Hematopoietic multipotent progenitor cell treated with erythropoietin and hydrocortisone succinate and interleukin-3 and kit ligand, for 17 days (in vitro differentiated cells): Measurements from ENCODE around the gene ETV3L.
A peak's percentile ranks its signal among the peaks of the same experiment; 100 is the strongest.

Source experiments
- DNase-seq: peaks from one replicate; pipeline ENCODE4 v3.0.0-alpha.2; 2015; ENCODE audit warnings: low spot score

ETV3L gene

GRCh38 chr1:157099633-157100009 is at the start of gene ETV3L:
TSS of gene ETV3L (minus strand) at chr1:157099808. CDS start at chr1:157099523, 285 bp downstream.
- no peak for DNase-seq

GRCh38 chr1:157147906-157148700 is 48.5 kb upstream of the ETV3L start:
- DNase-seq: no peak

DNA sequence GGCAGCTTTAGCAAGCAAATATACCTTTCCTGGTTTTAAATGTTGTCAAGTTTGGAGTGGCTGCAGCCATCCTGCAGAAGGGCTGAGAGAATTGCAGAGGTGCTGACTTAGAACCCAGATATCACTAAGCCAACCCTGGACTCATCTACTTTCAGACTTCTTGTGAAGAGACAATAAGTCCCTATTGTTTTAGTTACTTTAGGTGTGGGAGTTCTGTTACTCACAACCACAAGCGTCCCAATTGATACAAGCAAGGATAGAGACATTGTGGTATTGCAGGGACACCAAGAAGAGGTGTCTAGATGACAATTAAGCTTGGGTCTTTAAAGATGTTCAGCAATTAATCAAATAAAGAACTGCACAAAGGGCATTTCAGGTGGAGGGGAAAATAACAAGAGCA is 47.4 kb upstream of the ETV3L start:
- DNase-seq: no peak

- DNase-seq: no peak
These were observed 46.6 kb upstream of the ETV3L start for GRCh38 chr1:157146244-157146643.

DNA sequence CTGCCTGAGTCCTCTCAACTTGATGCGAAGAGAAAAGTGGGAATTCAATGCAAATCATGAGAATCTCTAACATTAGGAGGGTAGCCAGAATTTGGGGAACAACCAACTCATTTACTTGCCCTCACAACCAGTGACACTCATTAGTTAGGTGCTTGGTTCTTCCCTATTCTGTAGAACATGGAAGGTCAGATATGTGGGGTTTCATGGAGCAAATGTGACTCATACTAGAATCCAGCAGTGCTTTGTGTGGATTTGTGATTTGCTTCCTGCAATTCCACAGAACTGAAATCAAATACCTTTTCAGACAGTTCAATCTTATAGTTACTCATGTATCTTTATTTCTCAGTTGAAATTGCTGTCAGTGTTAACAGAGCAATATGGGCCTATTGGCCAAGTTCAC is 45.5 kb upstream of the ETV3L start:
- no peak for DNase-seq

DNA sequence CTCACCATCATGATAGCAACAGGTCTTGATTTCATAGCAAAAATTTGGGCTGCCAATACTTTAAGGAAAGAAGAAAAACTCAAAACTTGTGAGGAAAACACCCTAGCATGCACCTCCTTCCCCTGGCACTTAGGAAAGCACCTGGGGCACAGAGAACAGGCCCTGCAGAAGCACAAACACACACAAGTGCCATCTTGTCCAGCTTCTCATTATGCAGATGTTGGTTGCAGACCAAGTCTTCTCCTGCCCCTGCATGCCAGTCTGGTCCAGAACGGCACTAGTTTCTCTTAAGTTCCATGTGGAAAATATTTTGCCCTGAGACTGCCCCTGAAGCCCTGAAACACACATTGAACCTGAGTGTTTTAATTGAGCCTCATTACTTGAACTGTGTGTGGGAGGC is 44.9 kb upstream of the ETV3L start:
- DNase-seq: no peak

- no peak for DNase-seq
These were observed 43.3 kb upstream of the ETV3L start for GRCh38 chr1:157142765-157143423.

DNA sequence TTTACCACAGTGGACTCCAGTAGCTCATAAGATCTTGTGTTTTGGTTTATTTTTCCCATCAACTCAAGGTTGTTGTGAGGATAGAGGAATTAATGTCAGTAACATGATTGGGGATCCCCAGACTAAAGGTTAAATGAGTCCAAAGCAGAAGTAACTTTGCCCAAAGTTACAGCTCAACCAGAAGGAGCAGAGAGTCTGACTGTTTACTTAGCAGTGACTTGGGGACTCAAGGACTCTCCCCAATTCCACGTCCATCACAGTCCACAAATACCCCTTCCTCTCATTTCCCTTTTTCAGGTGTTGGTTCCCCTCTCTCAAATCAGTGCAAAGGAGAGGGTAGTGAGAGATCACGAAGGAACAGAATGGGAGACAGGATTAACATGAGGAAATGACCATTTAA is 42.6 kb upstream of the ETV3L start:
- no peak for DNase-seq

DNA sequence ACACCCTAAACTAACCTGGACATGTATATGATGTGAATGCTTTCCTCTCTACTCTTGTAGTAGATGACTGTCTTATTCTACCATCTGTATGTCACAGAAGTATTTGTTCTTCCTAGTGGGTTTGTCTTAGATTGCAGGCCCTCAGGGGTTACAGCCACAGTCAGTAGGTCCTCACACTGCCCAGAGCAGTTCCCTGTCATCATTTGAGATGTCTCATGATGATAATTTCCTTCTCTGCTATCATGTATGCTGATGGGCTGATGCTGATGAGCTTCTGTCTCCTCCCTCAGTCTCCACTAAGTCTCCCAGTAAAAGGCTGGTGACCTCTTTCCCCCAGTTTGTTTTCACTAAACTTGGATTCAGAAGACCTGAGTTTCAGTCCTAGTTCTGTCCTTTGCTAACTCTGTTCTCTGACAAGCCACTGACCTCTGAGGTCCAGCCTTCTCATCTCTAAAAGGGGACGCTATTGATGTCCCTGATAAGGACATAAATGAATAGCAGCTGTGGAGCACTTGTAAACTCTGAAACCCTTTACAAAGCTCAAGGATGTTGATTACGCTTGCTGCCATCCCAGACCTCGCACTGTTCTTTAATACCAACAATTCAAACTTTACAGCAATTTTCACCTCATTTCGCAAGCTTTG is 41.7 kb upstream of the ETV3L start:
- DNase-seq: no peak

DNA sequence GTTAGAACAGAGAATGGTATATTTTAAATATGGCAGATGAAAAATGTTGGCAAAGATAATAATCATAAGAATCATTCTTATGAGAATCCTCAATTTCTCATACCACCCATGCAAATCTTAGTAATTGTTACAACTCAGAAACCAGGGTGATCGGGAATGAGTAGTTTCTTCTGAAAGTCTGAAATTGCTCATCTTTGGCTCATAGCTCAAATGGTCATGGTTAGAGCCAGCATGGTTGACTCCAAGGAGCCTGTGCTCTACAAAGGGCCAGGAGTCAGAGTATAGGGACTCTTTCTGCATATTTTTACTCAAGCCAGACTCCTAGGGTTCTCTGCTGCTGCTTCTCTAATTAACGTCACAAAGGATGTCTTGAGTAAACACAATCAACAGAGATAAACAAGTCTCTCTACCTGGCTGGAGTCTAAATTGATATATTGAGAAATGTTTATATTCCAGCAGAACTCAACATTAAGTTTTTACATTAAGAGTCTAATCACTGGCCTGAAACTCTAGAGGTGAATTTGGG is 40.5 kb upstream of the ETV3L start:
- DNase-seq: no peak

GRCh38 chr1:157139052-157139715 is 39.6 kb upstream of the ETV3L start:
- DNase-seq: no peak

DNA sequence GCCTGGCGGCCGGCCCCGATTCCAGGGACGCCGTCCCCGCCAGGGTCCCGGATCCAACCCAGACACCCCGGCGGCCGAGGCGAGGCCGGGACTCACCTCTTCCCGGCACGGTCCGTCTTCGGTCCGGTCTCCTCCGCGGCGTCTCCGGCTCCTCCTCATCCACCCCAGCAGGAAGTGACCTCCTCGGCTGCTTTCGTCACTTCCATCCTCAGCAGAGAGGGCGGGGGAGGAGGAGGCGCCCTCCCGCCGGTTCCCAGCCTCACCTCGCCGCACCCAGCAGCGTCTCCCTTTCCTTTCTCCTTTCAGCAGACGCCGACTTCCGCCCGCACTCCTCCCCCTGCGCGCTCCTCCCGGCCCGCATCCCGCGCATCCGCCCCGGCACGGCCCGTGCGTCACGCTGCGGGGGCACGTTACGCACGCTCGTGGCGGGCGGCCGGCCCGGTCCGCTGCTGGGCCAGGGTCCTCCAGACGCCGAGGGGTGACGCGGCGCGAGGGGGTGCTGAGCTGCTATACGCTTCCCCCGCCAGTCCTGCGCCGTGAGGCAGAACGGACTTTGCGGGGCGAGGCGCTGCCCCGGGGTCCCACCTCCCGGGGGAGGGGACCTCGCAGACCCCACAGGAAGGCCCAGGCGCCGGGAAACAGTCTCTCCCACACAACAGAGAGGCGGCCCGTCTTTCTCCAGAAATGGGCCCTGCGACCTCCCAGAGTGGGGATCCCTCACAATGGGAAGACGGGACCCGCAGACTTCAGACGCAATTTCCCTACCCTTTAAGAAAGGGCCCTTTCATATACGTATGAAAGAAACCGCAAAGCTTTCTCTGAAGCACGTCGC is 38.8 kb upstream of the ETV3L start, which contains the start of gene ETV3:
ETV3 (minus strand) TSS at position 176 of the 832 bp plus-strand sequence. CDS start 2,043 bp downstream, outside the sequence.
- peak; percentile 75 for DNase-seq

DNA sequence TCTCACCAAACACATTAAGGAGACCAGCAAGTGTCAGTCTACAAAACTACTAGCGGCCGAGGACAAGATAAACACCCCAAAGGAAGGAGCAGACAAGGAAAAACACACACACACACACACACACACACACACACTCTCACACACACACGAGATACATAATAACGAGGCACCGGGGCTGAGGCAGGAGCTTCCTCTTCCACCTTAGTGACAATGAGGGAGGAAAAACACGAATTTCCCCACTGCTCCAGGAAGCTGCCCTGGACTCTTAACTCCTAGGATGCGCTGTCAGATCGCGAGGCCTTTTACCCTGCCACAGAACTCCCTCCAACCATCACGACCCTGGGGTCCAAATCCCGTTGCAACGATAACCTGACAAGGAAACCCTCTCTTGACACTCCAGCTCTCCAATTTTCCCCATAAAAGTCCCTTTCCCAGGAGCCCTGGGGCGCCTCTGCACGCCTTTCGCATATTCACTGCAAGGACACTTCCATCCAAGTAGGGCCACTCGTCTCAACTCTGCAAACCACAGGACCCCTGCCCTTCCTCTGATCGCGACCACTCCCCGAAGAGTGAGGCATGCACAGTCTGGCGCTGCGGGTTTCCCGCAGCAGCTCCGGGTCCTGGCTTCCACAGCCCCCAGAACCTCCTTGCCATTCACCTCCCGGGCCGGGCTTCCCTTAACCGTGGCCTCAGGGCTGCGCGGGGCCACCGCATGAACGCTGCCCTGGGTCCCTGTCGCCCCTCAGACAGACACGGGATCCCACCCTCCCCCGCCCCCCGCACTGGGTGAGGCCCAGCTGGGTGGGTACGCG is 38.0 kb upstream of the ETV3L start:
- peak; percentile 21 for DNase-seq

GRCh38 chr1:157137046-157137407 is 37.4 kb upstream of the ETV3L start:
- DNase-seq: peak; percentile 25

DNA sequence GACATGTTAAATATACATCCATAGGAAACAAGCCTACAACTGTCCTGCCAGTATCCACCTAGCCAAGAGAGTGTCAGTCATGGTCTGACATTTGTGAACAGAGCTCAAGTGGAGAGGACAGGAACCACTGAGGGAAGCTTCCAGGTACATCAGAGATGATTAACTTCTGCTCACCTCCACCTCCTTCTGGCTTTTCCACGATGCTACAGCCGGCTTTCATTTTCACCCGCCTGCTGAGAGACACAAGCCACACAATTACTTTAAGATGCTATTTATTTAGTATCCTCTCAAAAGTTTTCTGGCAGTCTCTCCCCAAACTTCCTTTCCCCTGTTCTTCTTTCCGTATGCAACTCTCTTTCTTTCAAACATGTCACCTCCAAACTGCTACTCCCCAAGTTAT is 36.5 kb upstream of the ETV3L start:
- DNase-seq: no peak

DNA sequence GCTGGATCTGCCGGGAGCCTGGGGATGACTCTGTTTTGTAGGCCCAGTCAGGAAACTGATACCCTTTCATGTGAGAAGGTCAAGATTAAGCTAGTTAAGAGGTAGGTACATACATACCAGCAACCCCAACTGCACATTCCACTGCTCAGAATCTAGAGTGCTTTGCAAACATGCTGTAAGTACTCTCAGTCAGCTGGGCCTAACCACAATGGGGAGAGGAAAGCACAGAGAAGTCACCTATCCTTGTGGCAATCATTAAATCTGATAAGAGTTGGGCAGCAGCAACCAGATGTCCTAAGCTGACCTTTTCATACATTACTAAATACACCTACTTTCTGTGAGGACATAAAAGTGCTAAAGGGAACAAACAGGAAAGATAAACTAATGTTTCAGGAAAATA is 36.0 kb upstream of the ETV3L start:
- no peak for DNase-seq

- no peak for DNase-seq
These were observed 35.5 kb upstream of the ETV3L start for GRCh38 chr1:157135070-157135469.

DNA sequence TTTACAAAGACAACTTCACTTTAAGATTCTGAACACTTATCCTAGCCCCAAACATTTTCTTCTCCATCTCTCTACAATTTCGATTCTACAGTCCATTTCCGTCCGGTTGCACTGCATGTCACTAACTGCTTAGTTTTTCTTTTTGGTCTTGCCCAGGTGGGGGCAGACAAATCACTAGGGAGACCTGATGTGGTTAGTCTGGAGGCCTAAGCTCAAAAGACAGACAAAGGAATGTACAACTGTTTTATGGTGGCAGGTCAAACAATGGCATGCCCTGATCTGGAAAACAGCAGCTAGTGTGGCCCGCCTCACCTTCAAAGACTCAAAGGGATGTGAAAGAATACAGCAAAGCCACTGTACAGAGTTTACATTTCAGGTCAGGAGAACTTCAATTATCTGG is 34.8 kb upstream of the ETV3L start:
- DNase-seq: no peak

GRCh38 chr1:157133426-157133825 is 33.8 kb upstream of the ETV3L start:
- no peak for DNase-seq

DNA sequence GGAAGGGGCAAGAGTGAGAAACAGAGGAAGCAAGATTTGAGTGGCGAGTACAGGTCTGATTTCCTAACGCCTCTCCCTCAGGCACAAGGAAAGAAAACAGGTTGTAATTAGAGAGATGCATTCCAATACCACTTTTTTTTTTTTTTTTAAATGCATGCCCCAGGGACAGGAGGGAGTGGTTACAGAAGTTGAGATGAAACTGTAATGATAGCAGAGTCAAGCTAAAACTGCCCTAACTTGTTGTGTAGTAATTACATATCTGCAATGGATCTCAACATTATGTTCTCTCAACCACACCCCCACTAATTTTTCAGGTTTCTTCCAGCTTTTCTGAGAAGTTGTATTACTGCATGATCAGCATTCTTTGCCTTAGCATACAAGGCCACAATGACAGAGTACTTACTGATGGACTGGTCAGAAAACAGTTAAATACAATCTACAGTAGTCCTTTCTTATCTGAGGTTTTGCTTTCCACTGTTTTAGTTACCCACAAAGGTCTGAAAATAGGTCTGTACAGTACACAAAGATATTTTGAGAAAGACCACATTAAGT is 33.1 kb upstream of the ETV3L start:
- no peak for DNase-seq
